HepG2 (cell line): ENCODE measurements around the gene RPLP1. TPM values are rescaled to one million over a fixed set of nuclear protein-coding genes. Genes with fewer than 3 reads are reported as not detected.
A peak's percentile ranks its signal among the peaks of the same experiment; 100 is the strongest.

Experiments used
- CENPX ChIP-seq: sonication (generic); formaldehyde crosslinking; IDR thresholded peaks from 2 replicates; pipeline ENCODE4 v1.9.0; 2021; ENCODE audit warnings: mild to moderate bottlenecking, missing genetic modification reagents, moderate library complexity
- ELF1 ChIP-seq: sonication (generic); formaldehyde crosslinking; IDR thresholded peaks from 2 replicates; pipeline ENCODE4 v1.4.0; 2020; ENCODE audit warnings: missing genetic modification reagents
- IKZF4 ChIP-seq: sonication (generic); formaldehyde crosslinking; IDR thresholded peaks from 2 replicates; pipeline ENCODE4 v1.5.1; 2020; ENCODE audit warnings: borderline replicate concordance, mild to moderate bottlenecking, low read depth, missing genetic modification reagents; ENCODE audit errors: not compliant biosample characterization
- LRRFIP1 ChIP-seq: sonication (generic); formaldehyde crosslinking; conservative IDR thresholded peaks from 2 replicates; pipeline ENCODE4 v1.4.0; 2020; ENCODE audit warnings: missing genetic modification reagents
- MED13 ChIP-seq: sonication (generic); formaldehyde crosslinking; IDR thresholded peaks from 2 replicates; pipeline ENCODE4 v1.5.0; 2020; ENCODE audit warnings: missing genetic modification reagents
- MLLT10 ChIP-seq: sonication (generic); formaldehyde crosslinking; IDR thresholded peaks from 2 replicates; pipeline ENCODE4 v1.4.0; 2020; ENCODE audit warnings: missing genetic modification reagents
- NONO ChIP-seq, 2 experiments: fragments of 450-650 bp in 1 of 2; sonication (generic) in 1 of 2; formaldehyde crosslinking in 1 of 2; IDR thresholded peaks in 1 of 2; conservative IDR thresholded peaks in 1 of 2; 2 replicates each; pipeline versions ENCODE4 v1.6.1 to v1.8.0; 2017 to 2022; ENCODE audit warnings: mild to moderate bottlenecking in 1 of 2, missing genetic modification reagents in 1 of 2, moderate library complexity in 1 of 2
- TRIM24 ChIP-seq: sonication (generic); formaldehyde crosslinking; IDR thresholded peaks from 2 replicates; pipeline ENCODE4 v1.8.0; 2022; ENCODE audit warnings: mild to moderate bottlenecking, missing genetic modification reagents
- ZBTB10 ChIP-seq: sonication (generic); formaldehyde crosslinking; IDR thresholded peaks from 2 replicates; pipeline ENCODE4 v1.4.0; 2020; ENCODE audit warnings: missing genetic modification reagents, borderline replicate concordance
- ZC3H4 ChIP-seq: sonication (generic); formaldehyde crosslinking; IDR thresholded peaks from 2 replicates; pipeline ENCODE4 v1.4.0; 2020; ENCODE audit warnings: missing genetic modification reagents, borderline replicate concordance
- ZNF260 ChIP-seq: sonication (generic); formaldehyde crosslinking; IDR thresholded peaks from 2 replicates; pipeline ENCODE4 v1.4.0; 2020; ENCODE audit warnings: missing genetic modification reagents, low read depth, mild to moderate bottlenecking, borderline replicate concordance
- ZNF263 ChIP-seq: sonication (generic); formaldehyde crosslinking; IDR thresholded peaks from 2 replicates; pipeline ENCODE4 v1.4.0; 2020; ENCODE audit warnings: missing genetic modification reagents
- ZNF563 ChIP-seq: sonication (generic); formaldehyde crosslinking; IDR thresholded peaks from 2 replicates; pipeline ENCODE4 v1.8.0; 2022; ENCODE audit warnings: mild to moderate bottlenecking, moderate library complexity, missing genetic modification reagents
- polyA plus RNA-seq, 8 experiments: library from polyadenylated mRNA; depleted of rRNA in 3 of 8; stranded (reverse) in 7 of 8; unstranded in 1 of 8; fragments of >200 nt; fragmentation: Illumina TruSeq in 4 of 8; extraction: Trizol in 4 of 8; gene quantifications; 2 replicates each; pipeline versions ENCODE4 v1.2.1 to v1.2.3, GENCODE V29; 2011 to 2016; ENCODE audit warnings: low read depth in 4 of 8, missing spikeins in 1 of 8, mixed read lengths in 1 of 8; ENCODE audit not compliant: insufficient read depth in 1 of 8
- total RNA-seq, 5 experiments: library from RNA; depleted of rRNA; stranded (reverse); fragments of >200 nt; fragmentation: Illumina TruSeq; extraction: Trizol; gene quantifications; 2 replicates each; pipeline ENCODE4 v1.2.3, GENCODE V29; 2016; ENCODE audit warnings: low read depth in 1 of 5
- TF ChIP-seq, protein P1 (sequence below): sonication (generic); formaldehyde crosslinking; IDR thresholded peaks from 2 replicates; pipeline ENCODE4 v1.4.0; 2020; ENCODE audit warnings: mild to moderate bottlenecking, missing genetic modification reagents, borderline replicate concordance
- TF ChIP-seq, protein P2 (sequence below): sonication (generic); formaldehyde crosslinking; IDR thresholded peaks from 2 replicates; pipeline ENCODE4 v1.5.0; 2020; ENCODE audit warnings: missing genetic modification reagents

The RPLP1 gene
- total and polyA plus RNA-seq, 2 of the 13 experiments (the other 11 are each of a cell fraction or from before 2014, with no cell fraction given) = 817 to 929 TPM

DNA sequence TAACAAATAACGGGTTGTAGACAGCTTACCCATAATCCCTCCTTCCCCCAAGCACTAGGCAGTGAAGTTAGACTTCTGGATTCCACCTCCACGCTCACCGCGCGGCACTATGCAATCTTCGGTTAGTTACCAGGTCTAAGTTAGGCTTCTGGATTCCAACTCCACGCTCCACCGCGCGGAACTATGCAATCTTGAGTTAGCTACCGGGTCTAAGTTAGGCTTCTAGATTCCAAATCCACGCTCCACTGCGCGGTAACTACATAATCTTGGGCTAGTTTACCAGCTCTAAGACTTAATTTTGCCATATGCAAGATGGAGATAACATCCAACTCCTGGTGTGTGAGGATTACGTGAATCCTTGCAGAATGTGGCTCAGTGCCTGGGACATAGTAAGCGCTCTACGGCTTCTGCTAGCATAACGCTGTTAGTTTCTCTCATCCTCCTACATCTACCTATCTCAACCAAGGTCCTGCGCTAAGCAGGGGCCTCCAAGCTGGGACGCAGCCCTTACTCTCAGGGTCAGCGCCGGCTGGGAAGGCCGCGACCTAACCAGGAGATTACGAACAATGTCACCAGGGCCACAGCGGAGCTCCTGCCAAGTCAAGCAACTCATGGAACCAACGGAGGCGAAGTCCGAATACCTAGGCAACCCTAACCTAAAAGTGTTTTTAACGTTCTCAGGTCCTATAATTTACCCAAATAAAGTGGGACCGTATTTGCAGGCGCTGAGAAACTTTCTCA, 497 bp upstream of the RPLP1 start (continued):
- no peak for TF ChIP-seq ZBTB10
- no peak for TF ChIP-seq LRRFIP1
- peak; percentile 80; the same call in 1 of the 2 replicates for TF ChIP-seq ZC3H4 (CRISPR knock-in tag)
- TF ChIP-seq TRIM24 = no peak
- TF ChIP-seq, protein P1, sequence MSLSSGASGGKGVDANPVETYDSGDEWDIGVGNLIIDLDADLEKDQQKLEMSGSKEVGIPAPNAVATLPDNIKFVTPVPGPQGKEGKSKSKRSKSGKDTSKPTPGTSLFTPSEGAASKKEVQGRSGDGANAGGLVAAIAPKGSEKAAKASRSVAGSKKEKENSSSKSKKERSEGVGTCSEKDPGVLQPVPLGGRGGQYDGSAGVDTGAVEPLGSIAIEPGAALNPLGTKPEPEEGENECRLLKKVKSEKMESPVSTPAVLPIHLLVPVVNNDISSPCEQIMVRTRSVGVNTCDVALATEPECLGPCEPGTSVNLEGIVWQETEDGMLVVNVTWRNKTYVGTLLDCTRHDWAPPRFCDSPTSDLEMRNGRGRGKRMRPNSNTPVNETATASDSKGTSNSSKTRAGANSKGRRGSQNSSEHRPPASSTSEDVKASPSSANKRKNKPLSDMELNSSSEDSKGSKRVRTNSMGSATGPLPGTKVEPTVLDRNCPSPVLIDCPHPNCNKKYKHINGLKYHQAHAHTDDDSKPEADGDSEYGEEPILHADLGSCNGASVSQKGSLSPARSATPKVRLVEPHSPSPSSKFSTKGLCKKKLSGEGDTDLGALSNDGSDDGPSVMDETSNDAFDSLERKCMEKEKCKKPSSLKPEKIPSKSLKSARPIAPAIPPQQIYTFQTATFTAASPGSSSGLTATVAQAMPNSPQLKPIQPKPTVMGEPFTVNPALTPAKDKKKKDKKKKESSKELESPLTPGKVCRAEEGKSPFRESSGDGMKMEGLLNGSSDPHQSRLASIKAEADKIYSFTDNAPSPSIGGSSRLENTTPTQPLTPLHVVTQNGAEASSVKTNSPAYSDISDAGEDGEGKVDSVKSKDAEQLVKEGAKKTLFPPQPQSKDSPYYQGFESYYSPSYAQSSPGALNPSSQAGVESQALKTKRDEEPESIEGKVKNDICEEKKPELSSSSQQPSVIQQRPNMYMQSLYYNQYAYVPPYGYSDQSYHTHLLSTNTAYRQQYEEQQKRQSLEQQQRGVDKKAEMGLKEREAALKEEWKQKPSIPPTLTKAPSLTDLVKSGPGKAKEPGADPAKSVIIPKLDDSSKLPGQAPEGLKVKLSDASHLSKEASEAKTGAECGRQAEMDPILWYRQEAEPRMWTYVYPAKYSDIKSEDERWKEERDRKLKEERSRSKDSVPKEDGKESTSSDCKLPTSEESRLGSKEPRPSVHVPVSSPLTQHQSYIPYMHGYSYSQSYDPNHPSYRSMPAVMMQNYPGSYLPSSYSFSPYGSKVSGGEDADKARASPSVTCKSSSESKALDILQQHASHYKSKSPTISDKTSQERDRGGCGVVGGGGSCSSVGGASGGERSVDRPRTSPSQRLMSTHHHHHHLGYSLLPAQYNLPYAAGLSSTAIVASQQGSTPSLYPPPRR = no peak
- peak; percentile 6 for TF ChIP-seq IKZF4
- 0 out of 2 replicates have a peak, but pooled peaks have one; percentile 13 for TF ChIP-seq ZNF563 (CRISPR knock-in tag)
- no peak for TF ChIP-seq ELF1 (CRISPR knock-in tag)
- no peak for TF ChIP-seq CENPX (CRISPR knock-in tag)
- TF ChIP-seq ZNF260 (CRISPR knock-in tag) = no peak
- TF ChIP-seq, protein P2, sequence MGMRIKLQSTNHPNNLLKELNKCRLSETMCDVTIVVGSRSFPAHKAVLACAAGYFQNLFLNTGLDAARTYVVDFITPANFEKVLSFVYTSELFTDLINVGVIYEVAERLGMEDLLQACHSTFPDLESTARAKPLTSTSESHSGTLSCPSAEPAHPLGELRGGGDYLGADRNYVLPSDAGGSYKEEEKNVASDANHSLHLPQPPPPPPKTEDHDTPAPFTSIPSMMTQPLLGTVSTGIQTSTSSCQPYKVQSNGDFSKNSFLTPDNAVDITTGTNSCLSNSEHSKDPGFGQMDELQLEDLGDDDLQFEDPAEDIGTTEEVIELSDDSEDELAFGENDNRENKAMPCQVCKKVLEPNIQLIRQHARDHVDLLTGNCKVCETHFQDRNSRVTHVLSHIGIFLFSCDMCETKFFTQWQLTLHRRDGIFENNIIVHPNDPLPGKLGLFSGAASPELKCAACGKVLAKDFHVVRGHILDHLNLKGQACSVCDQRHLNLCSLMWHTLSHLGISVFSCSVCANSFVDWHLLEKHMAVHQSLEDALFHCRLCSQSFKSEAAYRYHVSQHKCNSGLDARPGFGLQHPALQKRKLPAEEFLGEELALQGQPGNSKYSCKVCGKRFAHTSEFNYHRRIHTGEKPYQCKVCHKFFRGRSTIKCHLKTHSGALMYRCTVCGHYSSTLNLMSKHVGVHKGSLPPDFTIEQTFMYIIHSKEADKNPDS (CRISPR knock-in tag) = peak; percentile 26; the same call in 1 of the 2 replicates
- no peak for TF ChIP-seq NONO (IDR thresholded peaks at IDR 0.05)
- no peak for TF ChIP-seq NONO (CRISPR knock-in tag; conservative IDR thresholded peaks at IDR 0.05)
- no peak for TF ChIP-seq MLLT10 (CRISPR knock-in tag)
- TF ChIP-seq ZNF263 = no peak
- TF ChIP-seq MED13 = no peak
